ENCODE data around the gene PLA2G2C.

Gene PLA2G2C

GRCh38 chr1:20138346-20138745 lies 48.0 kb downstream of the PLA2G2C start:
- no peak for TF ChIP-seq TAF1 (IDR thresholded peaks at IDR 0.05; ENCODE audit: borderline replicate concordance, insufficient read depth, low read length)

GRCh38 chr1:20137604-20138003 lies 48.7 kb downstream of the PLA2G2C start:
- TF ChIP-seq SIN3A (IDR thresholded peaks at IDR 0.05; ENCODE audit: borderline replicate concordance, insufficient read depth, low read length) (no peak), POLR2AphosphoS5 (IDR thresholded peaks at IDR 0.05; ENCODE audit: low read depth, low read length) (no peak), FOXP2 (optimal IDR thresholded peaks at IDR 0.05; ENCODE audit: borderline replicate concordance, extremely low read depth, extremely low read length, insufficient read depth) (no peak), TAF1 (IDR thresholded peaks at IDR 0.05; ENCODE audit: borderline replicate concordance, insufficient read depth, low read length) (no peak), REST (IDR thresholded peaks at IDR 0.05; ENCODE audit: insufficient read depth in 1 of 2, low read depth in 2 of 2, low read length in 2 of 2) (no peak)

- TF ChIP-seq SIN3A (IDR thresholded peaks at IDR 0.05; ENCODE audit: borderline replicate concordance, insufficient read depth, low read length) (no peak), REST (IDR thresholded peaks at IDR 0.05; ENCODE audit: insufficient read depth in 1 of 2, low read depth in 2 of 2, low read length in 2 of 2) (no peak), POLR2AphosphoS5 (IDR thresholded peaks at IDR 0.05; ENCODE audit: low read depth, low read length) (no peak), FOXP2 (optimal IDR thresholded peaks at IDR 0.05; ENCODE audit: borderline replicate concordance, extremely low read depth, extremely low read length, insufficient read depth) (no peak), TAF1 (IDR thresholded peaks at IDR 0.05; ENCODE audit: borderline replicate concordance, insufficient read depth, low read length) (no peak)
These were observed 49.3 kb downstream of the PLA2G2C start for GRCh38 chr1:20137055-20137454.

- TF ChIP-seq SIN3A (IDR thresholded peaks at IDR 0.05; ENCODE audit: borderline replicate concordance, insufficient read depth, low read length) (no peak), POLR2AphosphoS5 (IDR thresholded peaks at IDR 0.05; ENCODE audit: low read depth, low read length) (no peak), FOXP2 (optimal IDR thresholded peaks at IDR 0.05; ENCODE audit: borderline replicate concordance, extremely low read depth, extremely low read length, insufficient read depth) (no peak), REST (IDR thresholded peaks at IDR 0.05; ENCODE audit: insufficient read depth in 1 of 2, low read depth in 2 of 2, low read length in 2 of 2) (no peak)
These were observed 50.1 kb downstream of the PLA2G2C start for GRCh38 chr1:20136249-20136648.

GRCh38 chr1:20134995-20135394 lies 51.3 kb downstream of the PLA2G2C start:
- TF ChIP-seq SIN3A (IDR thresholded peaks at IDR 0.05; ENCODE audit: borderline replicate concordance, insufficient read depth, low read length) = no peak

- TF ChIP-seq REST (IDR thresholded peaks at IDR 0.05; ENCODE audit: insufficient read depth in 1 of 2, low read depth in 2 of 2, low read length in 2 of 2) (no peak), SIN3A (IDR thresholded peaks at IDR 0.05; ENCODE audit: borderline replicate concordance, insufficient read depth, low read length) (no peak), TAF1 (IDR thresholded peaks at IDR 0.05; ENCODE audit: borderline replicate concordance, insufficient read depth, low read length) (no peak), FOXP2 (optimal IDR thresholded peaks at IDR 0.05; ENCODE audit: borderline replicate concordance, extremely low read depth, extremely low read length, insufficient read depth) (no peak), POLR2AphosphoS5 (IDR thresholded peaks at IDR 0.05; ENCODE audit: low read depth, low read length) (no peak)
These were observed 59.4 kb downstream of the PLA2G2C start for GRCh38 chr1:20126806-20127440.
